ENCODE data around the gene SYT11.

SYT11 gene

DNA sequence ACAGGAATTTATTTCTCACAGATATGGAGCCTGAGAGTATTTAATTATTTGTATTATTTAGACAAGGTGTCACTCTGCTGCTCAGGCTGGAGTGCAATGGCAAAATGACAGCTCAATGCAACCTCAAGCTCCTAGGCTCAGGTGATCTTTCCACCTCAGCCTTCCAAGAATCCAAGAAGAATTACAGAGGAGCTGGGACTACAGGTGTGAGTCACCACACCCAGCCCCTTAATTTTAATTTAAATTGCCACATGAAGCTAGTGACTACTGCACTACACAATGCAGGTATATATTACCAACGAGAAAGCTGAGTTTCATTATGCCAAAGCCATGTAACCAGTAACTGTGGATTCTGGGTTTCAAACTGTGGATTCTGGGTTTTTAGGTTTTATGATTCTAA, 72.7 kb downstream of the SYT11 start:
- peak overlapping the region; percentile 95 for H3K9ac ChIP-seq (ENCODE audit: low read length)
- no peaks in the 10 kb centered on the region for H3K27me3 ChIP-seq (ENCODE audit: insufficient read depth, low read length)
- TF ChIP-seq, protein P1, sequence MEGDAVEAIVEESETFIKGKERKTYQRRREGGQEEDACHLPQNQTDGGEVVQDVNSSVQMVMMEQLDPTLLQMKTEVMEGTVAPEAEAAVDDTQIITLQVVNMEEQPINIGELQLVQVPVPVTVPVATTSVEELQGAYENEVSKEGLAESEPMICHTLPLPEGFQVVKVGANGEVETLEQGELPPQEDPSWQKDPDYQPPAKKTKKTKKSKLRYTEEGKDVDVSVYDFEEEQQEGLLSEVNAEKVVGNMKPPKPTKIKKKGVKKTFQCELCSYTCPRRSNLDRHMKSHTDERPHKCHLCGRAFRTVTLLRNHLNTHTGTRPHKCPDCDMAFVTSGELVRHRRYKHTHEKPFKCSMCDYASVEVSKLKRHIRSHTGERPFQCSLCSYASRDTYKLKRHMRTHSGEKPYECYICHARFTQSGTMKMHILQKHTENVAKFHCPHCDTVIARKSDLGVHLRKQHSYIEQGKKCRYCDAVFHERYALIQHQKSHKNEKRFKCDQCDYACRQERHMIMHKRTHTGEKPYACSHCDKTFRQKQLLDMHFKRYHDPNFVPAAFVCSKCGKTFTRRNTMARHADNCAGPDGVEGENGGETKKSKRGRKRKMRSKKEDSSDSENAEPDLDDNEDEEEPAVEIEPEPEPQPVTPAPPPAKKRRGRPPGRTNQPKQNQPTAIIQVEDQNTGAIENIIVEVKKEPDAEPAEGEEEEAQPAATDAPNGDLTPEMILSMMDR (IDR thresholded peaks at IDR 0.05; ENCODE audit: low read length): no peak
- TF ChIP-seq EZH2 (IDR thresholded peaks at IDR 0.05; ENCODE audit: borderline replicate concordance, low read length): no peak
- peaks cover 69% of the 10 kb centered on the region for H3K36me3 ChIP-seq (ENCODE audit: insufficient read depth, low read length)
- H3K9me3 ChIP-seq (ENCODE audit: low read length): no peaks in the 10 kb centered on the region
- no peaks in the 10 kb centered on the region for H4K20me1 ChIP-seq (ENCODE audit: insufficient read depth, low read length)
- H3K4me1 ChIP-seq (ENCODE audit: insufficient read depth, low read length, severe bottlenecking): peaks cover 41% of the 10 kb centered on the region
- peak overlapping the region; percentile 76 for H3K4me2 ChIP-seq (ENCODE audit: low read length)
- H3F3A ChIP-seq (ENCODE audit: insufficient read depth, low read length): peaks cover 5% of the 10 kb centered on the region; the same call in 1 of the 2 replicates
- no peak overlapping the region for H3K27ac ChIP-seq (ENCODE audit: low read depth, low read length, poor library complexity, severe bottlenecking)
- peak overlapping the region; percentile 90 for H3K4me3 ChIP-seq (ENCODE audit: low read depth, low read length, poor library complexity, severe bottlenecking)
- peaks cover 34% of the 10 kb centered on the region for H3K79me2 ChIP-seq (ENCODE audit: insufficient read depth, low read length)
- no peak overlapping the region for H2AFZ ChIP-seq (ENCODE audit: low read length)
- H3K9me2 ChIP-seq (ENCODE audit: low read depth, low read length): no peaks in the 10 kb centered on the region

DNA sequence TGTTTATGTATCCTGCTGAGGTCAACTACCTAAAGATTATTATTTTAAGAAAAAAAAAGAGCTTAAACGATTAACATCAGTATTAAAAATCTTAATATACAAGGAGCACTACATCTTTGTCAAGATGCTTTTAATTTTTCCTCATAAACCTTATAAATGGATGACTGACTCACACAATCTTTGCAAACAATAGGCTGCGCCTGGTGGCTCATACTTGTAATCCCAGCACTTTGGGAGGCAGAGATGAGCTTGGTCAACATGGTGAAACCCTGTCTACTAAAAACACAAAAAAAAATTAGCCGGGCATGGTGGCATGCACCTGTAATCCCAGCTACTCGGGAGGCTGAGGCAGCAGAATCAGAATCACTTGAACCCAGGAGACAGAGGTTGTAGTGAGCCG, 73.1 kb downstream of the SYT11 start:
- peaks cover 41% of the 10 kb centered on the region for H3K4me1 ChIP-seq (ENCODE audit: insufficient read depth, low read length, severe bottlenecking)
- peaks cover 65% of the 10 kb centered on the region for H3K36me3 ChIP-seq (ENCODE audit: insufficient read depth, low read length)
- H3K9ac ChIP-seq (ENCODE audit: low read length): peak overlapping the region; percentile 95
- H3K79me2 ChIP-seq (ENCODE audit: insufficient read depth, low read length): peaks cover 34% of the 10 kb centered on the region
- no peaks in the 10 kb centered on the region for H3K27me3 ChIP-seq (ENCODE audit: insufficient read depth, low read length)
- TF ChIP-seq EZH2 (IDR thresholded peaks at IDR 0.05; ENCODE audit: borderline replicate concordance, low read length): no peak
- TF ChIP-seq, protein P1 (IDR thresholded peaks at IDR 0.05; ENCODE audit: low read length): no peak
- H4K20me1 ChIP-seq (ENCODE audit: insufficient read depth, low read length): no peaks in the 10 kb centered on the region
- no peaks in the 10 kb centered on the region for H3K9me3 ChIP-seq (ENCODE audit: low read length)
- H2AFZ ChIP-seq (ENCODE audit: low read length): no peak overlapping the region
- H3K4me3 ChIP-seq (ENCODE audit: low read depth, low read length, poor library complexity, severe bottlenecking): peak overlapping the region; percentile 90
- H3K4me2 ChIP-seq (ENCODE audit: low read length): peak overlapping the region; percentile 76
- H3F3A ChIP-seq (ENCODE audit: insufficient read depth, low read length): peaks cover 5% of the 10 kb centered on the region; the same call in 1 of the 2 replicates
- H3K27ac ChIP-seq (ENCODE audit: low read depth, low read length, poor library complexity, severe bottlenecking): no peak overlapping the region
- H3K9me2 ChIP-seq (ENCODE audit: low read depth, low read length): no peaks in the 10 kb centered on the region

DNA sequence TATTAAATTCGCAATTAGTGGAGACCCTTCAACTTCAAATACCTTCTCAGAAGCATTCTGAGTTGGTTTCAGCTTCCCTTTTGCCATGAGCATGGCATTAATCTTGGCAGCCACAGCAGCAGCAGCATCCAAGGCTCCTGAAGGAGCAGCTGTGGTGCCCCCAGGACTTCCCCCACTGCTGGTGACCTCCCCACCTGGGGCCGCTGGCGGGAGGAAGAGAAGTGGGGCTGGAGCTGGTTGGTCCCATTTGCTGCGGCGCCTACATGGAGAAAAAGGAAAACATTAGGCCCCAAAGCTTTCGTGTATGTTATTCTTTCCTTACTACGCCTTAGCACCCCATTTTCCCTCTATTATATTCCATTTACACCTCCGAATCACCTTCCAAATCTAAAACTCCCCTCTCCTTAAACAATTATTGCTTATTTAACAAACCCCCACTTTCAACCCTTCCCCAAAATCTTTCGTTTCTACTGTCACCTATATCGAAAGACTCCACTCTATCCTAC, 74.3 kb downstream of the SYT11 start:
- Histone ChIP-seq H3K27ac (ENCODE audit: low read depth, low read length, poor library complexity, severe bottlenecking) (peak overlapping the region; percentile 61), H3K4me1 (ENCODE audit: insufficient read depth, low read length, severe bottlenecking) (peaks cover 45% of the 10 kb centered on the region), H2AFZ (ENCODE audit: low read length) (no peak overlapping the region), H4K20me1 (ENCODE audit: insufficient read depth, low read length) (no peaks in the 10 kb centered on the region), H3K9me3 (ENCODE audit: low read length) (no peaks in the 10 kb centered on the region), H3F3A (ENCODE audit: insufficient read depth, low read length) (peaks cover 5% of the 10 kb centered on the region; the same call in 1 of the 2 replicates), H3K4me3 (ENCODE audit: low read depth, low read length, poor library complexity, severe bottlenecking) (peak overlapping the region; percentile 90), H3K27me3 (ENCODE audit: insufficient read depth, low read length) (no peaks in the 10 kb centered on the region), H3K9me2 (ENCODE audit: low read depth, low read length) (no peaks in the 10 kb centered on the region), H3K36me3 (ENCODE audit: insufficient read depth, low read length) (peaks cover 53% of the 10 kb centered on the region), H3K9ac (ENCODE audit: low read length) (peak overlapping the region; percentile 95), H3K4me2 (ENCODE audit: low read length) (peak overlapping the region; percentile 76), H3K79me2 (ENCODE audit: insufficient read depth, low read length) (peaks cover 34% of the 10 kb centered on the region)
- TF ChIP-seq, protein P1 (IDR thresholded peaks at IDR 0.05; ENCODE audit: low read length): no peak
- TF ChIP-seq EZH2 (IDR thresholded peaks at IDR 0.05; ENCODE audit: borderline replicate concordance, low read length): no peak
